ENCODE measurements around the gene LBHD2. TPM values are rescaled to one million over a fixed set of nuclear protein-coding genes. Genes with fewer than 3 reads are reported as not detected.
A peak's percentile ranks its signal among the peaks of the same experiment; 100 is the strongest.

The LBHD2 gene
- not detected for total RNA-seq
- long read RNA-seq = 0 reads

GRCh38 chr14:103084021-103084919 lies at the start of gene LBHD2:
Gene LBHD2 (plus strand): TSS chr14:103084210. CDS start chr14:103086013, 1,803 bp downstream.
- Histone ChIP-seq H3K27me3 (no peaks in the 10 kb centered on the region), H3K4me1 (no peaks in the 10 kb centered on the region), H3K4me3 (no peak within 1 kb of the TSS), H3K27ac (no peak within 1 kb of the TSS), H3K9me3 (no peaks in the 10 kb centered on the region), H3K36me3 (no peaks in the 10 kb centered on the region)
- 25% methylated on average over 16 of the region's 61 CpGs for WGBS (ENCODE audit: insufficient coverage, low coverage, low lambda C conversion rate, missing lambda C conversion rate)
- TF ChIP-seq CTCF (IDR thresholded peaks at IDR 0.05) = no peak
- intact Hi-C loops (cut with DNase I) = no loop called here
- DNase-seq = peak in 1 of 3 donors; percentile 53
- ATAC-seq = peak; percentile 22 to 56 (median 30)

GRCh38 chr14:103041464-103041863 lies 42.5 kb upstream of the LBHD2 start:
- TF ChIP-seq POLR2A (IDR thresholded peaks at IDR 0.05) (no peak), CTCF (IDR thresholded peaks at IDR 0.05) (no peak)
- no peaks in the 10 kb centered on the region for H3K9me3 ChIP-seq
- DNase-seq (no peak), ATAC-seq (no peak)
- H3K4me3 ChIP-seq = no peak overlapping the region
- intact Hi-C loops (cut with DNase I) = no loop called here
- H3K27ac ChIP-seq = no peak overlapping the region
- no CpG with 5 or more reads among the region's 20 CpGs for WGBS (ENCODE audit: insufficient coverage, low coverage, low lambda C conversion rate, missing lambda C conversion rate)
- H3K36me3 ChIP-seq = peaks cover 0 to 4% (median 0%) of the 10 kb centered on the region in 4 donors
- H3K27me3 ChIP-seq = no peaks in the 10 kb centered on the region
- peaks cover 0 to 12% (median 2%) of the 10 kb centered on the region in 4 donors for H3K4me1 ChIP-seq

GRCh38 chr14:103043257-103044015 lies 40.6 kb upstream of the LBHD2 start:
- no peak for DNase-seq

More at GRCh38 chr14:103043257-103044015, 40.6 kb upstream of the LBHD2 start:
- Histone ChIP-seq H3K27ac (no peak overlapping the region), H3K4me1 (peaks cover 0 to 25% (median 8%) of the 10 kb centered on the region in 4 donors), H3K27me3 (no peaks in the 10 kb centered on the region), H3K4me3 (no peak overlapping the region), H3K36me3 (peaks cover 0 to 4% (median 0%) of the 10 kb centered on the region in 4 donors), H3K9me3 (no peaks in the 10 kb centered on the region)
- no peak for TF ChIP-seq POLR2A (IDR thresholded peaks at IDR 0.05)
- TF ChIP-seq CTCF (IDR thresholded peaks at IDR 0.05) = no peak
- WGBS (ENCODE audit: insufficient coverage, low coverage, low lambda C conversion rate, missing lambda C conversion rate) = 80% methylated on average over 8 of the region's 8 CpGs
- ATAC-seq = no peak
- intact Hi-C loops (cut with DNase I) = no loop called here

Measured in right lobe of liver (tissue), 6 donors.